ENCODE measurements around the gene THOC2.
"Not testable (repeated sequence)": the region's sequence is repeated elsewhere in the genome, so short reads cannot be mapped to it uniquely, and the experiment has no call there.

THOC2 gene

GRCh38 chrX:123713841-123714240 is 19.0 kb downstream of the THOC2 start:
- no peak for DNase-seq
- H3K36me3 ChIP-seq: no peaks in the 10 kb centered on the region

DNA sequence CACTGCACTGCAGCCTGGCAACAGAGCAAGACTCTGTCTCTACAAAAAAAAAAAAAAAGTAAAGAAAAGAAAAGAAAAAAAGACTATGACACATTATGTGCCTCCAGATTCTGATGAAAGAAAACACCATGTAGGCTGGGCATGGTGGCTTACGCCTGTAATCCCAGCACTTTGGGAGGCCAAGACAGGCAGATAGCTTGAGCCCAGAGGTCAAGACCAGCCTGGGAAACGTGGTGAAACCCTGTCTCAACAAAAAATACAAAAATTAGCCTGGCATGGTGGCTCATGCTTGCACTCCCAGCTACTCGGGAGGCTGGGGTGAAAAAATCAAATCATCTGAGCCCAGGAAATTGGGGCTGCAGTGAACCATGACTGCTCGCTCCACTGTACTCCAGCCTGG is 19.4 kb downstream of the THOC2 start:
- no peaks in the 10 kb centered on the region for H3K4me1 ChIP-seq
- no peaks in the 10 kb centered on the region for H3K36me3 ChIP-seq
- no peak for DNase-seq
- TF ChIP-seq CTCF (IDR thresholded peaks at IDR 0.05; ENCODE audit: low read depth, low read length): no peak
- H3K4me3 ChIP-seq (ENCODE audit: low read depth, low read length): no peak overlapping the region
- H3K27me3 ChIP-seq: no peaks in the 10 kb centered on the region
- H3K9me3 ChIP-seq: no peaks in the 10 kb centered on the region

More at GRCh38 chrX:123713841-123714240, 19.0 kb downstream of the THOC2 start:
- Histone ChIP-seq H3K4me3 (ENCODE audit: low read depth, low read length) (no peak overlapping the region), H3K4me1 (no peaks in the 10 kb centered on the region), H3K27me3 (no peaks in the 10 kb centered on the region), H3K9me3 (no peaks in the 10 kb centered on the region)
- no peak for TF ChIP-seq CTCF (IDR thresholded peaks at IDR 0.05; ENCODE audit: low read depth, low read length)

- DNase-seq; H3K27me3 ChIP-seq; H3K4me3 ChIP-seq (ENCODE audit: low read depth, low read length); H3K36me3 ChIP-seq; H3K4me1 ChIP-seq; H3K9me3 ChIP-seq: not testable (repeated sequence)
Measured at GRCh38 chrX:123711201-123711600, 21.7 kb downstream of the THOC2 start.

DNA sequence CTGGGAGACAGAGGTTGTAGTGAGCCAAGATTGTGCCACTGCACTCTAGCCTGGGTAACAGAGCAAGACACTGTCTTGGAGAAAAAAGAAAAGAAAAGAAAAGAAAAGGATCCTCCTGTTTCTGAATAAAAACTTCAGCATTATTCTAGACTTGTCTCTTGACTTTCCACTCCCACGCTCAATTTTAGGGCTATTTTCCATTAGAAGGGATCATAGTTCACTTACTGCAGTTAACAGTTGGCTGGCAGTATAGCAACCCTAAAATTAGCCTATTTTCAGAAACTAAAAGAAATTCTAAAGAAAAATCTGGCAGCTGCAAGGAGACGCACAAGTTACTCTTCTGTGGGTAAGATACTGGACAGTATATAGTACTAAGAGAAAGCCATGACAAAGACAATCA is 28.1 kb downstream of the THOC2 start:
- no peak for DNase-seq
- Histone ChIP-seq H3K36me3 (no peaks in the 10 kb centered on the region), H3K9me3 (no peaks in the 10 kb centered on the region), H3K4me1 (no peaks in the 10 kb centered on the region), H3K27me3 (no peaks in the 10 kb centered on the region), H3K4me3 (ENCODE audit: low read depth, low read length) (no peak overlapping the region)
- TF ChIP-seq CTCF (IDR thresholded peaks at IDR 0.05; ENCODE audit: low read depth, low read length): no peak

DNA sequence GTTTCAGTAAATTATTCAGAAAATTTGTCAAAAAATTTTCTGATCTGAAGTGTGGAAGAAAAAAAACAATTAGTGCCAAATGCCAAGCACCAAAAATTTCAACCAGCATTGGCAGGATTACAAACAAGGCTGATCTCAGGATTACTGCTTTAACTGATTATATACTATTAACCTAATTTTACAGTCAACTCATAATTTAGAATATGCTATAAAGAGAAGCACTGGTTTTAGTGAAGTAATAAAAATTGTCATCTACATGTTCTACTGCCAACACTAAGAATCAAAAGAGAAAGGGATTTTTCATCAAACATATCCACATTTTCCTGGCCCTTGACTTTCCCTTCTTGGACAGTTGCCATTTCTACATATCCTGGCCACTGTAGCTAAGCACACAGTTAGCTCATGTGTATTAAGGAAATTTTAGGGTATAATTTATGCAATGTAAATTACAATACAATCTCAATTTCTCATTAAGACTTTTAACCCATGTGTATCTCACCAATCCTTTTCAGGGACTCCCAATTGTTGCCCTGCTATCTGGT is 33.8 kb downstream of the THOC2 start:
- no peak for TF ChIP-seq CTCF (IDR thresholded peaks at IDR 0.05; ENCODE audit: low read depth, low read length)
- Histone ChIP-seq H3K4me1 (no peaks in the 10 kb centered on the region), H3K36me3 (no peaks in the 10 kb centered on the region), H3K4me3 (ENCODE audit: low read depth, low read length) (no peak overlapping the region), H3K9me3 (no peaks in the 10 kb centered on the region), H3K27me3 (no peaks in the 10 kb centered on the region)
- DNase-seq: no peak

DNA sequence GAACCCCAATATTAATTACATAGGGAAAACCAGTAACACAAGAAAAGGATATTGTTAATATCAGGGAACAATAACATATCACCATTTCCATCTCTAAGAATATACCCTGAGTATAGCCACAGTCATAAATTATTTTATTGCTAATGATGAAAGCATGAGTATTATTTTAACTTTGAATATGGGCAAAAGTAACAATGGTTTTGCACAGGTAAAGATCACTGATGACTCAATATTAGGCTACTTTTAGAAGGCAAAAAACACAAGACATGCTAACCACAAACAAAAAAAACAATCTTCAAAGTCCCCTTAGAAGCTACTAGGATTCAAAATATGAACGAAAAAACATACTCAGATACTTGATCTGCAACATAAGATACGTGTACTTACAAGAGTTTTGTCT is 36.5 kb downstream of the THOC2 start:
- Histone ChIP-seq H3K4me3 (ENCODE audit: low read depth, low read length) (no peak overlapping the region), H3K4me1 (no peaks in the 10 kb centered on the region), H3K27me3 (no peaks in the 10 kb centered on the region), H3K36me3 (no peaks in the 10 kb centered on the region), H3K9me3 (no peaks in the 10 kb centered on the region)
- TF ChIP-seq CTCF (IDR thresholded peaks at IDR 0.05; ENCODE audit: low read depth, low read length): no peak
- DNase-seq: no peak

GRCh38 chrX:123695242-123695641 is 37.6 kb downstream of the THOC2 start:
- H3K36me3 ChIP-seq: no peaks in the 10 kb centered on the region

More at GRCh38 chrX:123695242-123695641, 37.6 kb downstream of the THOC2 start:
- H3K4me1 ChIP-seq: no peaks in the 10 kb centered on the region
- H3K9me3 ChIP-seq: no peaks in the 10 kb centered on the region
- TF ChIP-seq CTCF (IDR thresholded peaks at IDR 0.05; ENCODE audit: low read depth, low read length): no peak
- no peaks in the 10 kb centered on the region for H3K27me3 ChIP-seq
- no peak for DNase-seq
- no peak overlapping the region for H3K4me3 ChIP-seq (ENCODE audit: low read depth, low read length)
